Measurements from ENCODE around the gene LMF2.

LMF2 gene

GRCh38 chr22:50551160-50551752 lies 43.8 kb upstream of the LMF2 start:
- no peak overlapping the region for H3K4me2 ChIP-seq (ENCODE audit: low read length)
- no peaks in the 10 kb centered on the region for H3K36me3 ChIP-seq (replicated peaks; ENCODE audit: low read depth, low read length)
- H3K79me2 ChIP-seq (ENCODE audit: low read length): no peaks in the 10 kb centered on the region
- no peak overlapping the region for H3K9ac ChIP-seq (ENCODE audit: low read length)
- no peak overlapping the region for H2AFZ ChIP-seq (ENCODE audit: low read depth, low read length)
- H3K27me3 ChIP-seq (ENCODE audit: low read depth, low read length): no peaks in the 10 kb centered on the region
- no peak overlapping the region for H3K4me3 ChIP-seq (ENCODE audit: low read length)
- no peaks in the 10 kb centered on the region for H3K9me3 ChIP-seq (ENCODE audit: insufficient read depth, low read length)
- no peak overlapping the region for H3K27ac ChIP-seq (ENCODE audit: low read length)
- H4K20me1 ChIP-seq (ENCODE audit: insufficient read depth, low read length): no peaks in the 10 kb centered on the region
- H3K4me1 ChIP-seq (ENCODE audit: low read length): no peaks in the 10 kb centered on the region
- TF ChIP-seq EZH2phosphoT487 (IDR thresholded peaks at IDR 0.05; ENCODE audit: low read depth) (no peak), CTCF (IDR thresholded peaks at IDR 0.05; ENCODE audit: low read depth, low read length) (no peak)

GRCh38 chr22:50550395-50550794 lies 42.9 kb upstream of the LMF2 start:
- no peaks in the 10 kb centered on the region for H4K20me1 ChIP-seq (ENCODE audit: insufficient read depth, low read length)
- H3K4me2 ChIP-seq (ENCODE audit: low read length): no peak overlapping the region

DNA sequence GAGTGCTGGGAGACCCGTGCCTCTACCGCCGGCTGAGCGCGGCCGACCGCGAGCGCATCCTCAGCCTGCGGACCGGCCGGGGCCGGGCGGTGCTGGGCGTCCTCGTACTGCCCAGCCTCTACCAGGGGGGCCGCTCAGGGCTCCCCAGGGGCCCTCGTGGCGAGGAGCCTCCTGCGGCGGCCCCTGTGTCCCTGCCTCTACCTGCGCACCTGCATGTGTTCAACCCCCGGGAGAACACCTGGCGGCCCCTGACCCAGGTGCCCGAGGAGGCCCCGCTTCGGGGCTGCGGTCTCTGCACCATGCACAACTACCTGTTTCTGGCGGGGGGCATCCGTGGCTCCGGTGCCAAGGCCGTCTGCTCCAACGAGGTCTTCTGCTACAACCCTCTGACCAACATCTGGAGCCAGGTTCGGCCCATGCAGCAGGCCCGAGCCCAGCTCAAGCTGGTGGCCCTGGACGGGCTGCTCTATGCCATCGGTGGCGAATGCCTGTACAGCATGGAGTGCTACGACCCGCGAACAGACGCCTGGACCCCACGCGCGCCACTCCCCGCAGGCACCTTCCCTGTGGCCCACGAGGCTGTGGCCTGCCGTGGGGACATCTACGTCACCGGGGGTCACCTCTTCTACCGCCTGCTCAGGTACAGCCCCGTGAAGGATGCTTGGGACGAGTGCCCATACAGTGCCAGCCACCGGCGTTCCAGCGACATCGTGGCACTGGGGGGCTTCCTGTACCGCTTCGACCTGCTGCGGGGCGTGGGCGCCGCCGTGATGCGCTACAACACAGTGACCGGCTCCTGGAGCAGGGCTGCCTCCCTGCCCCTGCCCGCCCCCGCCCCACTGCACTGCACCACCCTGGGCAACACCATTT lies 41.7 kb upstream of the LMF2 start:
- Histone ChIP-seq H3K27me3 (ENCODE audit: low read depth, low read length) (no peaks in the 10 kb centered on the region), H3K4me3 (ENCODE audit: low read length) (no peak overlapping the region), H3K9me3 (ENCODE audit: insufficient read depth, low read length) (no peaks in the 10 kb centered on the region), H3K79me2 (ENCODE audit: low read length) (no peaks in the 10 kb centered on the region), H2AFZ (ENCODE audit: low read depth, low read length) (no peak overlapping the region), H3K4me1 (ENCODE audit: low read length) (peaks cover 10% of the 10 kb centered on the region), H3K9ac (ENCODE audit: low read length) (no peak overlapping the region), H4K20me1 (ENCODE audit: insufficient read depth, low read length) (no peaks in the 10 kb centered on the region), H3K36me3 (replicated peaks; ENCODE audit: low read depth, low read length) (no peaks in the 10 kb centered on the region), H3K4me2 (ENCODE audit: low read length) (no peak overlapping the region), H3K27ac (ENCODE audit: low read length) (no peak overlapping the region)
- TF ChIP-seq CTCF (IDR thresholded peaks at IDR 0.05; ENCODE audit: low read depth, low read length): no peak
- TF ChIP-seq EZH2phosphoT487 (IDR thresholded peaks at IDR 0.05; ENCODE audit: low read depth): no peak

More at GRCh38 chr22:50550395-50550794, 42.9 kb upstream of the LMF2 start:
- Histone ChIP-seq H3K79me2 (ENCODE audit: low read length) (no peaks in the 10 kb centered on the region), H2AFZ (ENCODE audit: low read depth, low read length) (no peak overlapping the region), H3K27ac (ENCODE audit: low read length) (no peak overlapping the region), H3K4me1 (ENCODE audit: low read length) (no peaks in the 10 kb centered on the region), H3K36me3 (replicated peaks; ENCODE audit: low read depth, low read length) (no peaks in the 10 kb centered on the region), H3K27me3 (ENCODE audit: low read depth, low read length) (no peaks in the 10 kb centered on the region), H3K4me3 (ENCODE audit: low read length) (no peak overlapping the region), H3K9ac (ENCODE audit: low read length) (no peak overlapping the region), H3K9me3 (ENCODE audit: insufficient read depth, low read length) (no peaks in the 10 kb centered on the region)
- TF ChIP-seq EZH2phosphoT487 (IDR thresholded peaks at IDR 0.05; ENCODE audit: low read depth) (no peak), CTCF (IDR thresholded peaks at IDR 0.05; ENCODE audit: low read depth, low read length) (no peak)
